CD4-positive, alpha-beta T cell (primary cell): ENCODE results near the gene MOXD1. TPM values are rescaled to one million over a fixed set of nuclear protein-coding genes. Genes with fewer than 3 reads are reported as not detected.

Experiments
- ATAC-seq: fragments of 200-7000 bp; cut with Tn5 transposase; one replicate; pipeline ENCODE4 v1.10.0; 2022; ENCODE audit warnings: mild to moderate bottlenecking; ENCODE audit not compliant: poor library complexity
- CTCF ChIA-PET: fragments of 350-600 bp; sonication (Branson Sonifier 250); formaldehyde crosslinking; loops from one replicate; lab custom pipeline; 2021; ENCODE audit warnings: antibody characterized with exemption, inconsistent platforms; lab: Charles Lee
- POLR2A ChIA-PET: fragments of 350-600 bp; sonication (Branson Sonifier 250); formaldehyde crosslinking; loops from one replicate; lab custom pipeline; 2021; ENCODE audit warnings: antibody characterized with exemption, inconsistent platforms; lab: Charles Lee
- DNase-seq, 14 experiments: peaks; one replicate each; pipeline ENCODE4 v3.0.0-alpha.2; 2013 to 2020; ENCODE audit warnings: mixed read lengths in 2 of 14
- H3K27ac ChIP-seq, 2 donors: one replicate each; pipeline versions ENCODE4 v1.5.1 to v1.7.0; 2013; ENCODE audit warnings: low read length in 2 of 2, low read depth in 1 of 2, mild to moderate bottlenecking in 1 of 2
- H3K27me3 ChIP-seq, 2 experiments: 1 replicate in 1 of 2; 2 replicates in 1 of 2; pipeline versions ENCODE4 v1.6.1 to v1.7.0; 2013; ENCODE audit warnings: low read length in 2 of 2, control low read depth in 1 of 2, mild to moderate bottlenecking in 1 of 2, moderate library complexity in 1 of 2; ENCODE audit not compliant: insufficient read depth in 2 of 2, control insufficient read depth in 1 of 2
- H3K36me3 ChIP-seq: one replicate; pipeline ENCODE4 v1.6.1; 2013; ENCODE audit warnings: low read length, control low read depth; ENCODE audit not compliant: insufficient read depth
- H3K4me1 ChIP-seq: one replicate; pipeline ENCODE4 v1.6.1; 2013; ENCODE audit warnings: low read length, control low read depth; ENCODE audit not compliant: insufficient read depth
- H3K4me3 ChIP-seq: one replicate; pipeline ENCODE4 v1.5.1; 2013; ENCODE audit warnings: mild to moderate bottlenecking, low read length, moderate library complexity
- H3K9me3 ChIP-seq, 2 experiments: 1 replicate in 1 of 2; 2 replicates in 1 of 2; pipeline versions ENCODE4 v1.6.1 to v1.7.0; 2013; ENCODE audit warnings: low read length in 2 of 2, mild to moderate bottlenecking in 2 of 2, control low read depth in 1 of 2, moderate library complexity in 1 of 2; ENCODE audit not compliant: control insufficient read depth in 1 of 2, insufficient read depth in 1 of 2
- H3K27ac Mint-ChIP-seq: one replicate; pipeline ENCODE4 v1.8.0; 2020; ENCODE audit warnings: mixed read lengths
- H3K27me3 Mint-ChIP-seq: one replicate; pipeline ENCODE4 v1.8.0; 2021; ENCODE audit warnings: mixed read lengths
- H3K36me3 Mint-ChIP-seq: one replicate; pipeline ENCODE4 v1.8.0; 2021; ENCODE audit warnings: low read depth, mixed read lengths
- H3K4me1 Mint-ChIP-seq: one replicate; pipeline ENCODE4 v1.8.0; 2021; ENCODE audit warnings: low read depth, mixed read lengths
- H3K4me3 Mint-ChIP-seq: one replicate; pipeline ENCODE4 v1.8.0; 2020; ENCODE audit warnings: mild to moderate bottlenecking, mixed read lengths
- H3K9me3 Mint-ChIP-seq: one replicate; pipeline ENCODE4 v1.8.0; 2020; ENCODE audit warnings: mixed read lengths
- intact Hi-C, 2 experiments: fragments of 100-400 bp; cut with DNase I in 1 of 2; cut with micrococcal nuclease in 1 of 2; formaldehyde crosslinking; loops; one replicate each; pipeline versions ENCODE4 v1.15.1 to v1.9.0; 2023 to 2025; cut with DNase I, micrococcal nuclease
- total RNA-seq, 174 experiments: library from RNA in 2 of 174; stranded (reverse) in 2 of 174; gene quantifications; one replicate each; pipeline ENCODE4 v1.2.3 and lab custom pipeline; 2021 to 2026
- TF ChIP-seq, protein P1 (sequence below): fragments of 200-600 bp; IDR thresholded peaks from one replicate; pipeline ENCODE4 v1.8.0; 2022; ENCODE audit warnings: antibody characterized with exemption, mild to moderate bottlenecking

MOXD1 gene
- total RNA-seq, 2 experiments from 2014 or later = not detected

DNA sequence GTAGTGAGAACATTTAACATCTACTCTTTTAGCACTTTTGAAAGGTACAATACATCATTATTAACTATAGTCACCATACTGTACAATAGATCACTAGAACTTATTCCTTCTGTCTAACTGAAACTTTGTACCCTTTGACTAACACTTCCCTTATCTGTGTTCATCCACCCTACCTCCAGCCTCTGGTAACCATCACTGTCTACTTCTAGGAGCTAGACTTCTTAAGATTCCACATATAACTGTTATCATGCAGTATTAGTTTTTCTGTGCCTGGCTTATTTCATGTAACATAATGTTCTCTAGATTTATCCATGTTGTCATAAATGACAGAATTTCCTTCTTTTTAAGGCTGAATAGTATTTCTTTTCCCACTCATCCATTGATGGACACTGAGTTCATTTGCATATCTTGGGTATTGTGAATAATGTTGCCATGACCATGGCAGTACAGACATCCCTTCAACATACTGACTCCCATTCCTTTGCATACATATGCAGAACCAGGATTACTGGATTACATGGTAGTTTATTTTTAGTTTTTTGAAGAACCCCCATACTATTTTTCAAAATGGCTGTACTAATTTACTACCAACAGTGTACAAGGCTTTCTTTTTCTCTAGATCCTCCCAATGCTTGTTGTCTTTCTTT, 135.7 kb downstream of the MOXD1 start:
- Mint-ChIP-seq H3K9me3 (no peaks in the 10 kb centered on the region), H3K36me3 (no peaks in the 10 kb centered on the region), H3K27ac (no peak overlapping the region), H3K4me3 (no peak overlapping the region), H3K4me1 (no peaks in the 10 kb centered on the region), H3K27me3 (peaks cover 8% of the 10 kb centered on the region)
- POLR2A ChIA-PET = no interaction called here
- no peaks in the 10 kb centered on the region for H3K4me1 ChIP-seq
- CTCF ChIA-PET = interaction anchor here (1.4 kb wide), 1 partner anchor 14 kb away, joined by 3 read pairs; no protein-coding TSS in a partner anchor
- DNase-seq = no peak
- H3K36me3 ChIP-seq = no peaks in the 10 kb centered on the region
- no peaks in the 10 kb centered on the region for H3K27me3 ChIP-seq
- no peak for ATAC-seq
- H3K9me3 ChIP-seq = no peaks in the 10 kb centered on the region
- intact Hi-C loops = no loop called here
- H3K4me3 ChIP-seq = no peak overlapping the region
- TF ChIP-seq, protein P1, sequence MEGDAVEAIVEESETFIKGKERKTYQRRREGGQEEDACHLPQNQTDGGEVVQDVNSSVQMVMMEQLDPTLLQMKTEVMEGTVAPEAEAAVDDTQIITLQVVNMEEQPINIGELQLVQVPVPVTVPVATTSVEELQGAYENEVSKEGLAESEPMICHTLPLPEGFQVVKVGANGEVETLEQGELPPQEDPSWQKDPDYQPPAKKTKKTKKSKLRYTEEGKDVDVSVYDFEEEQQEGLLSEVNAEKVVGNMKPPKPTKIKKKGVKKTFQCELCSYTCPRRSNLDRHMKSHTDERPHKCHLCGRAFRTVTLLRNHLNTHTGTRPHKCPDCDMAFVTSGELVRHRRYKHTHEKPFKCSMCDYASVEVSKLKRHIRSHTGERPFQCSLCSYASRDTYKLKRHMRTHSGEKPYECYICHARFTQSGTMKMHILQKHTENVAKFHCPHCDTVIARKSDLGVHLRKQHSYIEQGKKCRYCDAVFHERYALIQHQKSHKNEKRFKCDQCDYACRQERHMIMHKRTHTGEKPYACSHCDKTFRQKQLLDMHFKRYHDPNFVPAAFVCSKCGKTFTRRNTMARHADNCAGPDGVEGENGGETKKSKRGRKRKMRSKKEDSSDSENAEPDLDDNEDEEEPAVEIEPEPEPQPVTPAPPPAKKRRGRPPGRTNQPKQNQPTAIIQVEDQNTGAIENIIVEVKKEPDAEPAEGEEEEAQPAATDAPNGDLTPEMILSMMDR = no peak
- H3K27ac ChIP-seq = no peak overlapping the region

DNA sequence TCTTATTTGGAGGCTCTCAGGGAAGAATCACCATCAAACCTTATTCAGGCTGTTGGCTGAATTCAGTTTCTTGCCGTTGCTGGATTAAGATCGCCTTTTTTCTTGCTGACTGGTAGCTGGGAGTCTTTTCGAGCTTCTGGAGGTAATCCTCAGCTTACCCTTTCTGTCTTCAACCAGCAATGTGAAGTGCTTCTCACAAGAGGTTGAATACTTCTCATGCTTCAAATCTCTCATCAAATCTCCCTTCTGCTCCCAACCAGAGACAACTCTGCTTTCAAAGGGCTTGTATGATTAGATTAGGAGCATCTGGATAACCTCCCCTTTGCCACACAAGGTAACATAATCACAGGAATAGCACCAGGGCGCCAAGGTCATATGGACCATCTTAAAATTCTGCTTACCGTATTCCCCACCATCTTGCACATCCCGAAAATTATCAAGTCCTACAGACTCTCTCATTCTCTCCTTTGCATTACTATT, 137.2 kb downstream of the MOXD1 start:
- Histone ChIP-seq H3K27ac (no peak overlapping the region), H3K27me3 (no peaks in the 10 kb centered on the region), H3K9me3 (no peaks in the 10 kb centered on the region), H3K4me1 (no peaks in the 10 kb centered on the region), H3K4me3 (no peak overlapping the region), H3K36me3 (no peaks in the 10 kb centered on the region)
- peaks cover 19% of the 10 kb centered on the region for H3K27me3 Mint-ChIP-seq
- no peak overlapping the region for H3K27ac Mint-ChIP-seq
- no peaks in the 10 kb centered on the region for H3K4me1 Mint-ChIP-seq
- no peaks in the 10 kb centered on the region for H3K9me3 Mint-ChIP-seq
- ChIA-PET POLR2A (no interaction called here), CTCF (interaction anchor here (1.4 kb wide), 1 partner anchor 16 kb away, joined by 4 read pairs; no protein-coding TSS in a partner anchor)
- H3K4me3 Mint-ChIP-seq = no peak overlapping the region
- TF ChIP-seq, protein P1 = no peak
- intact Hi-C loops = no loop called here
- H3K36me3 Mint-ChIP-seq = no peaks in the 10 kb centered on the region
- ATAC-seq (no peak), DNase-seq (no peak)

DNA sequence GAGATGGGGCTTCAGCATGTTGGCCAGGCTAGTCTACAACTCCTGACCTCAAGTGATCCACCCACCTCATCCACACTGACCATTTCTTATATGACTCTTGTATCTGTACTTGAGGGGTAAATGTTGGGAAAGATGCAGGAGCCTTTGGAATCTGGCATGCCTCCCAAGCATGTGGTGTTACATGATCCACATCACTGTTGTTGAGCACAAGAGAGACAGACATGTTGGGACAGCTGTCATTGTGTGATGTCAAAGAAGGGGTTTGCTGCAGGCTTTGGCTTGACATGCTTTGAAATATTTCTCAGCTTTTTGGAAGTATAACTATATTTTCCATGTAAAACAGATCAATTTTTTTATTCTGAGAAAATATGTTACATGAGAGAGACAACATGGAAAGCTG, 139.9 kb downstream of the MOXD1 start:
- no peak for ATAC-seq
- TF ChIP-seq, protein P1 = no peak

More for the DNA sequence above, 139.9 kb downstream of the MOXD1 start:
- ChIA-PET POLR2A (no interaction called here), CTCF (interaction anchor here (1.1 kb wide), 1 partner anchor 9 kb away, joined by 3 read pairs; no protein-coding TSS in a partner anchor)
- H3K9me3 Mint-ChIP-seq = no peaks in the 10 kb centered on the region
- Histone ChIP-seq H3K4me1 (no peaks in the 10 kb centered on the region), H3K27me3 (peaks cover 0 to 9% of the 10 kb centered on the region in 2 experiments), H3K4me3 (no peak overlapping the region), H3K36me3 (no peaks in the 10 kb centered on the region), H3K9me3 (no peaks in the 10 kb centered on the region), H3K27ac (no peak overlapping the region)
- H3K27me3 Mint-ChIP-seq = peaks cover 23% of the 10 kb centered on the region
- no peaks in the 10 kb centered on the region for H3K4me1 Mint-ChIP-seq
- intact Hi-C loops = no loop called here
- no peak overlapping the region for H3K27ac Mint-ChIP-seq
- no peaks in the 10 kb centered on the region for H3K36me3 Mint-ChIP-seq
- DNase-seq = no peak
- H3K4me3 Mint-ChIP-seq = no peak overlapping the region
